ENCODE data around the gene PAQR5.
"Not testable (repeated sequence)": the region's sequence is repeated elsewhere in the genome, so short reads cannot be mapped to it uniquely, and the experiment has no call there.

Gene PAQR5

GRCh38 chr15:69434679-69435078, 136.0 kb downstream of the PAQR5 start:
- Histone ChIP-seq H3K9me3 (ENCODE audit: control insufficient read depth, low read length) (no peaks in the 10 kb centered on the region), H3K4me3 (ENCODE audit: insufficient read depth, low read depth, low read length) (no peak overlapping the region), H3K36me3 (ENCODE audit: control insufficient read depth, insufficient read depth, low read length) (peaks cover 48% of the 10 kb centered on the region), H3K4me1 (ENCODE audit: control insufficient read depth, insufficient read depth, low read length) (no peaks in the 10 kb centered on the region), H3K27me3 (ENCODE audit: control insufficient read depth, insufficient read depth, low read length, poor library complexity, severe bottlenecking) (no peaks in the 10 kb centered on the region), H3K27ac (ENCODE audit: insufficient read depth, low read depth, low read length, poor library complexity, severe bottlenecking) (no peak overlapping the region)
- 95 to 96% methylated on average over 18 of the region's 18 CpGs for WGBS, 2 experiments

- Histone ChIP-seq H3K4me3 (ENCODE audit: insufficient read depth, low read depth, low read length) (no peak overlapping the region), H3K27ac (ENCODE audit: insufficient read depth, low read depth, low read length, poor library complexity, severe bottlenecking) (no peak overlapping the region), H3K27me3 (ENCODE audit: control insufficient read depth, insufficient read depth, low read length, poor library complexity, severe bottlenecking) (no peaks in the 10 kb centered on the region), H3K9me3 (ENCODE audit: control insufficient read depth, low read length) (no peaks in the 10 kb centered on the region), H3K36me3 (ENCODE audit: control insufficient read depth, insufficient read depth, low read length) (peaks cover 51% of the 10 kb centered on the region), H3K4me1 (ENCODE audit: control insufficient read depth, insufficient read depth, low read length) (no peaks in the 10 kb centered on the region)
- WGBS, 2 experiments: 95 to 98% methylated on average over 4 of the region's 4 CpGs
Measured at GRCh38 chr15:69435985-69436384, 137.3 kb downstream of the PAQR5 start.

GRCh38 chr15:69436951-69437350, 138.2 kb downstream of the PAQR5 start:
- H3K4me1 ChIP-seq (ENCODE audit: control insufficient read depth, insufficient read depth, low read length): no peaks in the 10 kb centered on the region
- peaks cover 50% of the 10 kb centered on the region for H3K36me3 ChIP-seq (ENCODE audit: control insufficient read depth, insufficient read depth, low read length)
- 88 to 100% methylated on average over 4 of the region's 4 CpGs for WGBS, 2 experiments
- no peaks in the 10 kb centered on the region for H3K27me3 ChIP-seq (ENCODE audit: control insufficient read depth, insufficient read depth, low read length, poor library complexity, severe bottlenecking)
- H3K4me3 ChIP-seq (ENCODE audit: insufficient read depth, low read depth, low read length): no peak overlapping the region
- no peaks in the 10 kb centered on the region for H3K9me3 ChIP-seq (ENCODE audit: control insufficient read depth, low read length)
- no peak overlapping the region for H3K27ac ChIP-seq (ENCODE audit: insufficient read depth, low read depth, low read length, poor library complexity, severe bottlenecking)

- no peaks in the 10 kb centered on the region for H3K27me3 ChIP-seq (ENCODE audit: control insufficient read depth, insufficient read depth, low read length, poor library complexity, severe bottlenecking)
- H3K36me3 ChIP-seq (ENCODE audit: control insufficient read depth, insufficient read depth, low read length): peaks cover 51% of the 10 kb centered on the region
- no peaks in the 10 kb centered on the region for H3K9me3 ChIP-seq (ENCODE audit: control insufficient read depth, low read length)
- no peaks in the 10 kb centered on the region for H3K4me1 ChIP-seq (ENCODE audit: control insufficient read depth, insufficient read depth, low read length)
- WGBS, 2 experiments: 96 to 97% methylated on average over 3 of the region's 4 CpGs
- no peak overlapping the region for H3K4me3 ChIP-seq (ENCODE audit: insufficient read depth, low read depth, low read length)
- H3K27ac ChIP-seq (ENCODE audit: insufficient read depth, low read depth, low read length, poor library complexity, severe bottlenecking): no peak overlapping the region
Measured at GRCh38 chr15:69439623-69440022, 140.9 kb downstream of the PAQR5 start.

GRCh38 chr15:69443032-69443611, 144.4 kb downstream of the PAQR5 start:
- WGBS, 2 experiments: 96 to 97% methylated on average over 5 of the region's 5 CpGs
- Histone ChIP-seq H3K4me3 (ENCODE audit: insufficient read depth, low read depth, low read length) (no peak overlapping the region), H3K36me3 (ENCODE audit: control insufficient read depth, insufficient read depth, low read length) (peaks cover 59% of the 10 kb centered on the region), H3K9me3 (ENCODE audit: control insufficient read depth, low read length) (no peaks in the 10 kb centered on the region), H3K27me3 (ENCODE audit: control insufficient read depth, insufficient read depth, low read length, poor library complexity, severe bottlenecking) (no peaks in the 10 kb centered on the region), H3K4me1 (ENCODE audit: control insufficient read depth, insufficient read depth, low read length) (no peaks in the 10 kb centered on the region), H3K27ac (ENCODE audit: insufficient read depth, low read depth, low read length, poor library complexity, severe bottlenecking) (no peak overlapping the region)

DNA sequence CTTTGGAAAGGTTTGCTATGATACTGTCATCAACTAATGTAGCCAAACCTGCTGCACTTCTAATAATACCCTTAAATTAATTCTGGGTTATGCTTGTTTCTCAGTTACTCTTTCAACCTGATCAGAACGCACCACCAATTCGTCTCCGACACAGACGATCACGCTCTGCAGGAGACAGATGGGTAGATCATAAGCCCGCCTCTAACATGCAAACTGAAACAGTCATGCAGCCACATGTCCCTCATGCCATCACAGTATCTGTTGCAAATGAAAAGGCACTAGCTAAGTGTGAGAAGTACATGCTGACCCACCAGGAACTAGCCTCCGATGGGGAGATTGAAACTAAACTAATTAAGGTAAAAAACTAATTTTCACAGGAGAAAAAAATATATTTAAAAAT, 146.0 kb downstream of the PAQR5 start:
- H3K27me3 ChIP-seq (ENCODE audit: control insufficient read depth, insufficient read depth, low read length, poor library complexity, severe bottlenecking): no peaks in the 10 kb centered on the region
- 94 to 97% methylated on average over 6 to 7 of the region's 7 CpGs for WGBS, 2 experiments
- no peaks in the 10 kb centered on the region for H3K9me3 ChIP-seq (ENCODE audit: control insufficient read depth, low read length)
- H3K27ac ChIP-seq (ENCODE audit: insufficient read depth, low read depth, low read length, poor library complexity, severe bottlenecking): no peak overlapping the region
- no peak overlapping the region for H3K4me3 ChIP-seq (ENCODE audit: insufficient read depth, low read depth, low read length)
- H3K36me3 ChIP-seq (ENCODE audit: control insufficient read depth, insufficient read depth, low read length): peaks cover 46% of the 10 kb centered on the region
- no peaks in the 10 kb centered on the region for H3K4me1 ChIP-seq (ENCODE audit: control insufficient read depth, insufficient read depth, low read length)

GRCh38 chr15:69446953-69447352, 148.2 kb downstream of the PAQR5 start:
- no peak overlapping the region for H3K4me3 ChIP-seq (ENCODE audit: insufficient read depth, low read depth, low read length)
- H3K27ac ChIP-seq (ENCODE audit: insufficient read depth, low read depth, low read length, poor library complexity, severe bottlenecking): no peak overlapping the region
- no peaks in the 10 kb centered on the region for H3K27me3 ChIP-seq (ENCODE audit: control insufficient read depth, insufficient read depth, low read length, poor library complexity, severe bottlenecking)
- H3K4me1 ChIP-seq (ENCODE audit: control insufficient read depth, insufficient read depth, low read length): no peaks in the 10 kb centered on the region
- 93 to 96% methylated on average over 2 of the region's 2 CpGs for WGBS, 2 experiments
- peaks cover 39% of the 10 kb centered on the region for H3K36me3 ChIP-seq (ENCODE audit: control insufficient read depth, insufficient read depth, low read length)
- H3K9me3 ChIP-seq (ENCODE audit: control insufficient read depth, low read length): no peaks in the 10 kb centered on the region

DNA sequence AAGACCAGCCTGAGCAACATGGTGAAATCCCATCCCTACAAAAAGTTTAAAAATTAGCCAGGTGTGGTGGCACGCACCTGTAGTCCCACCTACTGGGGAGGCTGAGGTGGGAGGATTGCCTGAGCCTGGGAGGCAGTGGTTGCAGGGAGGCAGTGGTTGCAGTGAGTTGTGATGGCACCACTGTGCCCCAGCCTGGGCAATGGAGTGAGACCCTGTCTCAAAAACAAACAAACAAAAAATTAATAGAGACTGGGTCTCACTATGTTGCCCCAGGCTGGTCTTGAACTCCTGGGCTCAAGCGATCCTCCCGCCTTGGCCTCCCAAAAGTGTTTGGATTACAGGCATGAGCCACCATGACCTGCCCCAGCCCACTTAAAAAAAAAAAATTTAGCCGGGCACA, 151.5 kb downstream of the PAQR5 start:
- not testable (repeated sequence) for H3K27ac ChIP-seq (ENCODE audit: insufficient read depth, low read depth, low read length, poor library complexity, severe bottlenecking); H3K4me3 ChIP-seq (ENCODE audit: insufficient read depth, low read depth, low read length); H3K27me3 ChIP-seq (ENCODE audit: control insufficient read depth, insufficient read depth, low read length, poor library complexity, severe bottlenecking); H3K4me1 ChIP-seq (ENCODE audit: control insufficient read depth, insufficient read depth, low read length); H3K9me3 ChIP-seq (ENCODE audit: control insufficient read depth, low read length)
- 89 to 95% methylated on average over 4 of the region's 4 CpGs for WGBS, 2 experiments
- H3K36me3 ChIP-seq (ENCODE audit: control insufficient read depth, insufficient read depth, low read length): peaks cover 26% of the 10 kb centered on the region

DNA sequence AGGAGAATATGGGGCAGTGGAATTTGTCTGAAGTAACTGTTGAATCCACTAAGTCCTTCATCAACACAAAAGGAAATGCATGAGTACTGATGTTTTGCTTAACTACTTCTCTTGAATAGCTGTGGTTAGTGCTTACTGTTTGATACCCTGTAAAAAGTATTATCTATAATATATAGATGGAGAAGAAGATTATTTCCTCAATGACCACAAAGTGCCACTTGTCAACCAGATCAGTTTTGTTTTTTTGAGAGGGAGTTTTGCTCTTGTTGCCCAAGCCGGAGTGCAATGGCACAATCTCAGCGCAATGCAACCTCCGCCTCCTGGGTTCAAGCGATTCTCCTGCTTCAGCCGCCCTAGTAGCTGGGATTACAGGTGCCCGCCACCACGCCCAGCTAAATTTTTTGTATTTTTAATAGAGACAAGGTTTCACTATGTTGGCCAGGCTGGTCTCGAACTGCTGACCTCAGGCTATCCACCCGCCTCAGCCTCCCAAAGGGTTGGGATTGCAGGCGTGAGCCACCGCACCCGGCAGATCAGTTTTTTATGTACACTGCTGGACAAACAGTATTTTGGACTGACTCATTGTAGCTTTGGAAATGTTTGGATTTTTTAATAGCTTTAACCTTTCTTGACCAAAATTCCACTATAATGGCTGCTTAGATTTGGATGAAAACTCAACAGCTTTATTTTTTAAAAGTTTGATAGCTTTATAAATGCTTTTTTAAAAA, 152.4 kb downstream of the PAQR5 start:
- no peaks in the 10 kb centered on the region for H3K4me1 ChIP-seq (ENCODE audit: control insufficient read depth, insufficient read depth, low read length)
- H3K9me3 ChIP-seq (ENCODE audit: control insufficient read depth, low read length): no peaks in the 10 kb centered on the region
- peaks cover 23% of the 10 kb centered on the region for H3K36me3 ChIP-seq (ENCODE audit: control insufficient read depth, insufficient read depth, low read length)
- 95 to 96% methylated on average over 12 of the region's 12 CpGs for WGBS, 2 experiments
- no peak overlapping the region for H3K4me3 ChIP-seq (ENCODE audit: insufficient read depth, low read depth, low read length)
- H3K27me3 ChIP-seq (ENCODE audit: control insufficient read depth, insufficient read depth, low read length, poor library complexity, severe bottlenecking): no peaks in the 10 kb centered on the region
- no peak overlapping the region for H3K27ac ChIP-seq (ENCODE audit: insufficient read depth, low read depth, low read length, poor library complexity, severe bottlenecking)

DNA sequence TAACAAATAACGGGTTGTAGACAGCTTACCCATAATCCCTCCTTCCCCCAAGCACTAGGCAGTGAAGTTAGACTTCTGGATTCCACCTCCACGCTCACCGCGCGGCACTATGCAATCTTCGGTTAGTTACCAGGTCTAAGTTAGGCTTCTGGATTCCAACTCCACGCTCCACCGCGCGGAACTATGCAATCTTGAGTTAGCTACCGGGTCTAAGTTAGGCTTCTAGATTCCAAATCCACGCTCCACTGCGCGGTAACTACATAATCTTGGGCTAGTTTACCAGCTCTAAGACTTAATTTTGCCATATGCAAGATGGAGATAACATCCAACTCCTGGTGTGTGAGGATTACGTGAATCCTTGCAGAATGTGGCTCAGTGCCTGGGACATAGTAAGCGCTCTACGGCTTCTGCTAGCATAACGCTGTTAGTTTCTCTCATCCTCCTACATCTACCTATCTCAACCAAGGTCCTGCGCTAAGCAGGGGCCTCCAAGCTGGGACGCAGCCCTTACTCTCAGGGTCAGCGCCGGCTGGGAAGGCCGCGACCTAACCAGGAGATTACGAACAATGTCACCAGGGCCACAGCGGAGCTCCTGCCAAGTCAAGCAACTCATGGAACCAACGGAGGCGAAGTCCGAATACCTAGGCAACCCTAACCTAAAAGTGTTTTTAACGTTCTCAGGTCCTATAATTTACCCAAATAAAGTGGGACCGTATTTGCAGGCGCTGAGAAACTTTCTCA, 153.4 kb downstream of the PAQR5 start:
- H3K4me3 ChIP-seq (ENCODE audit: insufficient read depth, low read depth, low read length): peak overlapping the region; percentile 99
- no peaks in the 10 kb centered on the region for H3K27me3 ChIP-seq (ENCODE audit: control insufficient read depth, insufficient read depth, low read length, poor library complexity, severe bottlenecking)
- no peaks in the 10 kb centered on the region for H3K4me1 ChIP-seq (ENCODE audit: control insufficient read depth, insufficient read depth, low read length)
- H3K9me3 ChIP-seq (ENCODE audit: control insufficient read depth, low read length): no peaks in the 10 kb centered on the region
- 35 to 37% methylated on average over 32 of the region's 32 CpGs for WGBS, 2 experiments
- H3K36me3 ChIP-seq (ENCODE audit: control insufficient read depth, insufficient read depth, low read length): peaks cover 19% of the 10 kb centered on the region
- H3K27ac ChIP-seq (ENCODE audit: insufficient read depth, low read depth, low read length, poor library complexity, severe bottlenecking): peak overlapping the region; percentile 90
